MCF 10A (cell line): ENCODE results near the gene SERF2. TPM values are rescaled to one million over a fixed set of nuclear protein-coding genes. Genes with fewer than 3 reads are reported as not detected.
"Not testable (repeated sequence)": the region's sequence is repeated elsewhere in the genome, so short reads cannot be mapped to it uniquely, and the experiment has no call there.

Source experiments
- BruUV-seq: library from RNA; stranded (reverse); fragments of 400-500 nt; replicated peaks from 2 replicates; lab custom pipeline; 2021; lab: Mats Ljungman, UMichigan
- CTCF ChIA-PET: fragments of 300-600 bp; sonication (Branson Sonifier 250); formaldehyde crosslinking; extraction: SDS; loops from one replicate; lab custom pipeline; 2021; ENCODE audit warnings: antibody characterized with exemption, inconsistent platforms; lab: Yijun Ruan, JAX
- POLR2A ChIA-PET: fragments of 300-600, 350-650 bp; sonication (Branson Sonifier 250); formaldehyde crosslinking; extraction: SDS; loops from one replicate; lab custom pipeline; 2020; ENCODE audit warnings: antibody characterized with exemption, inconsistent platforms; lab: Yijun Ruan, JAX
- DNase-seq: peaks from one replicate; pipeline ENCODE4 v3.0.0-alpha.2; 2018; ENCODE audit not compliant: unreplicated experiment
- H3K27ac Mint-ChIP-seq: one replicate; pipeline ENCODE4 v1.8.0; 2022; ENCODE audit warnings: mild to moderate bottlenecking, low read depth, mixed read lengths; ENCODE audit not compliant: unreplicated experiment
- H3K27me3 Mint-ChIP-seq: one replicate; pipeline ENCODE4 v1.8.0; 2022; ENCODE audit warnings: mixed read lengths; ENCODE audit not compliant: insufficient read depth, unreplicated experiment
- H3K36me3 Mint-ChIP-seq: one replicate; pipeline ENCODE4 v1.8.0; 2022; ENCODE audit warnings: mild to moderate bottlenecking, moderate library complexity, mixed read lengths; ENCODE audit not compliant: insufficient read depth, unreplicated experiment
- H3K4me1 Mint-ChIP-seq: one replicate; pipeline ENCODE4 v1.8.0; 2022; ENCODE audit warnings: mixed read lengths; ENCODE audit not compliant: insufficient read depth, unreplicated experiment
- H3K4me3 Mint-ChIP-seq: one replicate; pipeline ENCODE4 v1.8.0; 2022; ENCODE audit warnings: mild to moderate bottlenecking, moderate library complexity, mixed read lengths; ENCODE audit not compliant: unreplicated experiment
- H3K9me3 Mint-ChIP-seq: one replicate; pipeline ENCODE4 v1.8.0; 2022; ENCODE audit warnings: mixed read lengths; ENCODE audit not compliant: unreplicated experiment
- intact Hi-C: fragments of 100-400 bp; cut with micrococcal nuclease; formaldehyde crosslinking; loops from 2 replicates; pipeline ENCODE4 v1.14.1; 2022
- total RNA-seq: library from RNA; stranded (reverse); gene quantifications from 2 replicates; pipeline ENCODE4 v1.2.3, GENCODE V29; 2022
- TF ChIP-seq, protein P1 (sequence below): fragments of 200-600 bp; IDR thresholded peaks from one replicate; pipeline ENCODE4 v1.8.0; 2022; ENCODE audit warnings: antibody characterized with exemption, mild to moderate bottlenecking; ENCODE audit not compliant: unreplicated experiment

The SERF2 gene
- total RNA-seq, 1 experiment from 2014 or later: 717 TPM

DNA sequence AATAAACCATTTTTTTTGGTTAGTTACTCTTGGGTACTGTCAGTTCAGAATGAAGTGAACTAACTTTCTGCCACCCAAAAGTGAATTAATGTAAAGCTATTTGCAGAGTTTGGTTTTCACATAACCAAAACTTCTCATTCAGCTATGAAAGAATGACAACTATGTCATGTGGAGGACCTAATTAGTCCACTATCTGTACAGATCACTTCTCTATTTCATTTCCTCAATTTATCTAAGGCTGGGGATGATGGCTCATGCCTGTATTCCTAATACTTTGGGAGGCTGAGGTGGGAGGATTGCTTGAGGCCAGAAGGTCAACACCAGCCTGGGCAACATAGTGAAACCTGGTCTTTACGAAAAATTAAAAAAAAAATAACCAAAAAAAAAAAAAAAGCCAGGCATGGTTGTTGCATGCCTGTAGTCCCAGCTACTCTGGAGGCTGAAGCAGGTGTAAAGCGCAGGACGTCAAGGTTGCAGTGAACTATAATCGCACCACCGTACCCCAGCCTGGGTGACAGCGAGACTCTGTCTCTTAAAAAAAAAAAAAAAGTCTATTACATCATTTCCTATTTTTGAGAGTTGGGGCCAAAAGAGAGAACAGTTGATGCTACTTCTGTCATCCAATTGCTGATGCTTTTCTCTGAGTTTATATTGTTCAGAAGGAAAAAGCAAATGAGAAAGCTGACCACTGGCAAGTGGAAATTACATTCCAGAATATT lies 17.0 kb downstream of the SERF2 start:
- Mint-ChIP-seq H3K4me3 (no peak overlapping the region), H3K27ac (no peak overlapping the region), H3K36me3 (peaks cover 92% of the 10 kb centered on the region), H3K9me3 (no peaks in the 10 kb centered on the region), H3K4me1 (no peaks in the 10 kb centered on the region), H3K27me3 (no peaks in the 10 kb centered on the region)
- TF ChIP-seq, protein P1, sequence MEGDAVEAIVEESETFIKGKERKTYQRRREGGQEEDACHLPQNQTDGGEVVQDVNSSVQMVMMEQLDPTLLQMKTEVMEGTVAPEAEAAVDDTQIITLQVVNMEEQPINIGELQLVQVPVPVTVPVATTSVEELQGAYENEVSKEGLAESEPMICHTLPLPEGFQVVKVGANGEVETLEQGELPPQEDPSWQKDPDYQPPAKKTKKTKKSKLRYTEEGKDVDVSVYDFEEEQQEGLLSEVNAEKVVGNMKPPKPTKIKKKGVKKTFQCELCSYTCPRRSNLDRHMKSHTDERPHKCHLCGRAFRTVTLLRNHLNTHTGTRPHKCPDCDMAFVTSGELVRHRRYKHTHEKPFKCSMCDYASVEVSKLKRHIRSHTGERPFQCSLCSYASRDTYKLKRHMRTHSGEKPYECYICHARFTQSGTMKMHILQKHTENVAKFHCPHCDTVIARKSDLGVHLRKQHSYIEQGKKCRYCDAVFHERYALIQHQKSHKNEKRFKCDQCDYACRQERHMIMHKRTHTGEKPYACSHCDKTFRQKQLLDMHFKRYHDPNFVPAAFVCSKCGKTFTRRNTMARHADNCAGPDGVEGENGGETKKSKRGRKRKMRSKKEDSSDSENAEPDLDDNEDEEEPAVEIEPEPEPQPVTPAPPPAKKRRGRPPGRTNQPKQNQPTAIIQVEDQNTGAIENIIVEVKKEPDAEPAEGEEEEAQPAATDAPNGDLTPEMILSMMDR: no peak
- no TSS peak for BruUV-seq
- DNase-seq: no peak
- intact Hi-C loops: no loop called here
- CTCF ChIA-PET: interaction anchor here (0.6 to 1.4 kb wide), 3 partner anchors 32 to 64 kb away, joined by 3 to 4 read pairs (median 3); partner anchors contain the start of gene ELL3
- POLR2A ChIA-PET: interaction anchor here (0.6 to 2.6 kb wide), 6 partner anchors 8 to 107 kb away, joined by 3 to 14 read pairs (median 3); partner anchors contain the start of genes HYPK, MFAP1 and SERINC4

DNA sequence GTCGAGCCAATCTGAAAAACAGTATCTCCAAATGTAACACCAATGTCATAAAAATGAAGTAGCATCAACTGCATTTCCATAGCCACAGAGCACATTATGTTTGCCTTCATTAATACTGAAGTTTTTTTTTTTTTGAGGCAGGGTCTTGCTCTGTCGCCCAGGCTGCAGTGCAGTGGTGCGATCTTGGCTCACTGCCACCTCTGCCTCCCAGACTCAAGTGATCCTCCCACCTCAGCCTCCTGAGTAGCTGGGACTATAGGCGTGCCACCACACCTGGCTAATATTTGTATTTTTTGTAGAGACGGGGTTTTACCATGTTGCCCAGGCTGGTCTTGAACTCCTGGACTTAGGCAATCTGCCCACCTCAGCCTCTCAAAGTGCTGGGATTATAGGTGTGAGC lies 22.9 kb downstream of the SERF2 start:
- H3K4me1 Mint-ChIP-seq, BruUV-seq, intact Hi-C loops, H3K4me3 Mint-ChIP-seq, H3K9me3 Mint-ChIP-seq, DNase-seq, H3K27ac Mint-ChIP-seq, CTCF ChIA-PET, H3K27me3 Mint-ChIP-seq, POLR2A ChIA-PET: not testable (repeated sequence)
- H3K36me3 Mint-ChIP-seq: peaks cover 83% of the 10 kb centered on the region

DNA sequence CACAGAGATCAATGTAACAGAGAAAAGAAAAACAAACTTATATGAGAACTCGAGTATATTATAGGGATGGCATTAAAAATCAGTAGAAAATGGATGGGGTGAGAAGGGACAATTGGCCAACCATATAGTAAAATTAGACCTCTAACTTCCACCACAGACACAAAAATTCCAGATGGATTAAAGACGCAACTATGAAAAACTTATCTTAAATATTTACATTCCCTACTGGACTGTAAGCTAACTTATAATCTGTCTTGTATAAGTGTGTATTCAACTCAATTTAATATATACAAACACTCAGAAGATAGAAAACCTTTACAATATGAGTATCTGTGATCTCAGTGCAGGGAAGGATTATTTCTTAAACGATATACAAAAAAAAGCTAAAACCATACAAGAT lies 29.4 kb downstream of the SERF2 start:
- Mint-ChIP-seq H3K36me3 (peaks cover 43% of the 10 kb centered on the region), H3K9me3 (no peaks in the 10 kb centered on the region), H3K27ac (no peak overlapping the region), H3K4me1 (peaks cover 20% of the 10 kb centered on the region), H3K4me3 (peak overlapping the region; percentile 6), H3K27me3 (no peaks in the 10 kb centered on the region)
- no peak for DNase-seq
- intact Hi-C loops: no loop called here
- TF ChIP-seq, protein P1: no peak
- no TSS peak for BruUV-seq
- ChIA-PET POLR2A (interaction anchor here (1.2 to 8.7 kb wide), 3 partner anchors 10 to 28 kb away, joined by 3 to 99 read pairs (median 4); partner anchors contain the start of genes HYPK and SERINC4), CTCF (interaction anchor here (1.0 to 2.1 kb wide), 2 partner anchors 24 to 51 kb away, joined by 4 read pairs; no protein-coding TSS in a partner anchor)

DNA sequence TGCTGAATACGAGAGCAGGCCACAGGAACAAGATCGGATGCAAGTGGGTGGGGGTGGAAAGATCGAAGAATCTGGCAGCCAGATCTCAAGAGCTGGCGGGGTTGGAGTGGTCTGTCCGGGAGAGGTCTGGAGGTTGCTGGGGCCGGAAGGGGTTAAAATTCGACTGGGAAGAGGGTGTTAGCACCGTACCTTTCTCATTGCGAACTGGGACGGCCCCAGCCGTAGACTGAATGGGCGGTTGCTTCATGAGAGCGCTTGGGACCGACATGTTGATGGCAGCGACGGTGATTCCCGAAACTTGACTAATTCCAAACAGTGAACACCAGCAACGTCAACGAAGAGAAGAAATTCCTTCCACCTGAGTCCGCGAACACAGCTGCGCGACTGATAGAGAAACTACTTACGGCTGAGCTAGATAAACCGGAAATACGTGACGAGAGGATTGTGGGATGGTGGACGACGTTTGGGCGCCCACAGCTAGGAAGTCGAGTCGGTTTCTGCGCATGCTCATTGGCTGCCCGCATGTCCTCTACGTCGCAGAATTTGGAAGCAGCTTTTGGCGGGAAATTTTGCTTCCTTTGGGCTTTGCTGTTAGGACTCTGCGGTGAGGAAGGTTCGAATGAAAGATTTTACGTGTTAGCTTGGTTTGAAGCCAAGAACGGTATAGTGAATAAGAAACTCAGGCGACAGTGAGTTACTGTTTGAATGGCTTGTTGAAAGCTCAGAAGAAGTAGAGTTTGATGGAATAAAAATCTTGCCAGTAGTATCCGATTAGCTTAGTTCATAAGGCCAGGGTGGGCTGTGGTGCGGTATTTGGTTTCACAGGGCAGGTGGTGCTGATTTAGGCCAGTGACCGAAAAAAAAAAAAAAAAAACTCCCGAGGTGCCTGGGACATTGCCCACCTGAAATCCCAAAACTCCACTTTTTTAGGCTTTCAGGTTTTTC lies 32.5 kb downstream of the SERF2 start, which contains the start of gene MFAP1:
Gene MFAP1 (minus strand): TSS at position 389 of the 945 bp plus-strand sequence. CDS start 121 bp downstream, at position 268.
- H3K27ac Mint-ChIP-seq: peak within 1 kb of the TSS; percentile 99
- peaks cover 20% of the 10 kb centered on the region for H3K4me1 Mint-ChIP-seq
- TF ChIP-seq, protein P1: no peak
- CTCF ChIA-PET: interaction anchor here (0.6 to 1.0 kb wide), 5 partner anchors 9 to 345 kb away, joined by 3 to 4 read pairs (median 3); no protein-coding TSS in a partner anchor
- H3K4me3 Mint-ChIP-seq: peak within 1 kb of the TSS; percentile 100
- peak; percentile 95 for DNase-seq
- intact Hi-C loops: no loop called here
- POLR2A ChIA-PET: interaction anchor here (0.6 to 8.7 kb wide), 21 partner anchors 13 to 888 kb away, joined by 3 to 99 read pairs (median 3); partner anchors contain the start of genes CTDSPL2, ELL3, HYPK and SERF2
- H3K9me3 Mint-ChIP-seq: no peaks in the 10 kb centered on the region
- no peaks in the 10 kb centered on the region for H3K27me3 Mint-ChIP-seq
- BruUV-seq: TSS peak; percentile 82
- peaks cover 29% of the 10 kb centered on the region for H3K36me3 Mint-ChIP-seq

DNA sequence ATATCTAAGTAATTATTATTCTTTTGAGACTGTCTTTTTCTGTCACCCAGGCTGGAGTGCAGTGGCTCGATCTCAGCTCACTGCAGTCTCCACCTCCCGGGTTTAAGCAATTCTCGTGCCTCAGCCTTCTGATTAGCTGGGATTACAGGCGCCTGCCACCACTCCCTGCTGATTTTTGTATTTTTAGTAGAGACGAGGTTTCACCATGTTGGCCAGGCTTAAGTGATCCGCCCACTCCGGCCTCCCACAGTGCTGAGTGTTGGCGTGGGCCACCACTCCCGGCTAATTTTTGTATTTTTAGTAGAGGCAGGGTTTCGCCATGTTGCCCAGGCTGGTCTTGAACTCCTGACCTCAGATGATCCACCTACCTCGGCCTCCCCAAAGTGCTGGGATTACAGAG lies 33.2 kb downstream of the SERF2 start:
- BruUV-seq, H3K27me3 Mint-ChIP-seq, DNase-seq, intact Hi-C loops, H3K27ac Mint-ChIP-seq, H3K9me3 Mint-ChIP-seq: not testable (repeated sequence)
- ChIA-PET CTCF (interaction anchor here (0.6 to 1.0 kb wide), 3 partner anchors 9 to 346 kb away, joined by 3 to 4 read pairs (median 3); no protein-coding TSS in a partner anchor), POLR2A (interaction anchor here (0.8 to 8.7 kb wide), 8 partner anchors 12 to 496 kb away, joined by 3 to 99 read pairs (median 4); partner anchors contain the start of genes HYPK and SERINC4)
- peaks cover 17% of the 10 kb centered on the region for H3K4me1 Mint-ChIP-seq
- peaks cover 29% of the 10 kb centered on the region for H3K36me3 Mint-ChIP-seq
- H3K4me3 Mint-ChIP-seq: peak overlapping the region; percentile 84
